ENCODE data around the gene TGFBR3. TPM values are rescaled to one million over a fixed set of nuclear protein-coding genes. Genes with fewer than 3 reads are reported as not detected.

The TGFBR3 gene
- total RNA-seq, 1 experiment from 2014 or later: 2.4 TPM

DNA sequence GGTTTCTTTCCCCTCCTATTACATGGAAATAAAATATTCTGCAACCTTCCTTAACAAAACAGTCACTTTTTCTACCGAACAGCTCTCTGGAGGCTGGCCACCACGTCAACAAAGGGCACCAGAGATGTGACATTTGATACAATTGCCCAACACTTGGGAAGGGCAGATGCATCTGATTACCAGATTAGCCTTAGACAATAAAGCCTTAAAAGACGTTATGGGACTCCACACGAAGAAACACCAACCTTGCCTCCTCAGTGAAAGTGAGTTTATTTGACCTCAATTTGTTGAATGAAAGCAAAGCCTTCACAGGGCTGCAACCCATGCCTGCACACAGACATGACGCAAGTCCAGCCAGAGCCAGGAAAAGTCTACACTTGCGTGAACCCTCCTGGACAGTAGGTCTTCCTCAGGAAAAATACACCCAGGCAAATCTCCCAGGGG lies 136.1 kb downstream of the TGFBR3 start:
- Mint-ChIP-seq H3K27ac (no peak overlapping the region), H3K4me3 (no peak overlapping the region)

More for the DNA sequence above, 136.1 kb downstream of the TGFBR3 start:
- Histone ChIP-seq H4K20me1 (ENCODE audit: control insufficient read depth, insufficient read depth, insufficient read length) (no peaks in the 10 kb centered on the region), H3K9ac (ENCODE audit: extremely low read depth, insufficient read length, low read length) (no peak overlapping the region), H4K5ac (ENCODE audit: insufficient read length, low read depth, low read length) (no peak overlapping the region), H3K9me3 (ENCODE audit: control insufficient read depth, low read depth, low read length) (peaks cover 7% of the 10 kb centered on the region), H2BK15ac (ENCODE audit: low read depth, low read length) (no peak overlapping the region), H2BK12ac (ENCODE audit: insufficient read length, low read depth, low read length) (no peak overlapping the region), H4K91ac (ENCODE audit: insufficient read length, low read depth, low read length) (no peak overlapping the region), H3K23me2 (ENCODE audit: insufficient read length, low read depth, low read length, poor library complexity, severe bottlenecking) (no peaks in the 10 kb centered on the region), H3K27ac (ENCODE audit: insufficient read length, low read depth, low read length) (no peak overlapping the region), H3K14ac (ENCODE audit: insufficient read depth, low read length) (no peak overlapping the region), H3K18ac (ENCODE audit: insufficient read length, low read depth, low read length) (no peak overlapping the region), H2BK120ac (ENCODE audit: low read depth, low read length, poor library complexity, severe bottlenecking) (no peak overlapping the region), H3K79me1 (ENCODE audit: insufficient read depth, low read depth, low read length, poor library complexity, severe bottlenecking) (no peaks in the 10 kb centered on the region), H3K56ac (ENCODE audit: insufficient read length, low read depth, low read length) (no peak overlapping the region), H3K27me3 (ENCODE audit: insufficient read depth, low read length) (no peaks in the 10 kb centered on the region), H3T11ph (ENCODE audit: low read length) (no peak overlapping the region), H3K79me2 (ENCODE audit: insufficient read depth, low read length) (no peaks in the 10 kb centered on the region), H2BK5ac (ENCODE audit: insufficient read length, low read length) (no peak overlapping the region), H3K4ac (ENCODE audit: low read depth, low read length) (no peak overlapping the region), H4K8ac (replicated peaks; ENCODE audit: insufficient read length, low read depth, low read length) (no peak overlapping the region), H2BK20ac (ENCODE audit: low read depth, low read length, poor library complexity, severe bottlenecking) (no peak overlapping the region), H2AK5ac (ENCODE audit: insufficient read length, low read length) (no peak overlapping the region), H3K4me1 (ENCODE audit: insufficient read depth, low read length) (no peaks in the 10 kb centered on the region), H2AFZ (ENCODE audit: low read length) (no peak overlapping the region), H3K23ac (ENCODE audit: insufficient read length, low read depth, low read length) (no peak overlapping the region), H3K4me2 (ENCODE audit: insufficient read depth, insufficient read length, low read length) (no peak overlapping the region)
- no peaks in the 10 kb centered on the region; the same call in 1 of the 2 replicates for H3K27me3 Mint-ChIP-seq (ENCODE audit: low read depth)
- TF ChIP-seq, protein P1, sequence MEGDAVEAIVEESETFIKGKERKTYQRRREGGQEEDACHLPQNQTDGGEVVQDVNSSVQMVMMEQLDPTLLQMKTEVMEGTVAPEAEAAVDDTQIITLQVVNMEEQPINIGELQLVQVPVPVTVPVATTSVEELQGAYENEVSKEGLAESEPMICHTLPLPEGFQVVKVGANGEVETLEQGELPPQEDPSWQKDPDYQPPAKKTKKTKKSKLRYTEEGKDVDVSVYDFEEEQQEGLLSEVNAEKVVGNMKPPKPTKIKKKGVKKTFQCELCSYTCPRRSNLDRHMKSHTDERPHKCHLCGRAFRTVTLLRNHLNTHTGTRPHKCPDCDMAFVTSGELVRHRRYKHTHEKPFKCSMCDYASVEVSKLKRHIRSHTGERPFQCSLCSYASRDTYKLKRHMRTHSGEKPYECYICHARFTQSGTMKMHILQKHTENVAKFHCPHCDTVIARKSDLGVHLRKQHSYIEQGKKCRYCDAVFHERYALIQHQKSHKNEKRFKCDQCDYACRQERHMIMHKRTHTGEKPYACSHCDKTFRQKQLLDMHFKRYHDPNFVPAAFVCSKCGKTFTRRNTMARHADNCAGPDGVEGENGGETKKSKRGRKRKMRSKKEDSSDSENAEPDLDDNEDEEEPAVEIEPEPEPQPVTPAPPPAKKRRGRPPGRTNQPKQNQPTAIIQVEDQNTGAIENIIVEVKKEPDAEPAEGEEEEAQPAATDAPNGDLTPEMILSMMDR (conservative IDR thresholded peaks at IDR 0.05): no peak
- peaks cover 0 to 7% of the 10 kb centered on the region in 2 experiments; a peak in 1 of 4 replicates for H3K4me1 Mint-ChIP-seq
- no peak for DNase-seq
- no CpG with 5 or more reads among the region's 6 CpGs for WGBS (ENCODE audit: extremely low coverage, insufficient read length, low lambda C conversion rate)
- peaks cover 4 to 19% (median 8%) of the 10 kb centered on the region in 3 experiments for H3K36me3 Mint-ChIP-seq (ENCODE audit: insufficient read depth in 1 of 3, low read depth in 3 of 3)
- peaks cover 16 to 17% of the 10 kb centered on the region in 2 experiments for H3K9me3 Mint-ChIP-seq
